Dermis blood vessel endothelial cell (primary cell): ENCODE measurements around the gene CTSD. TPM values are rescaled to one million over a fixed set of nuclear protein-coding genes. Genes with fewer than 3 reads are reported as not detected.

Experiments used
- DNase-seq: peaks from one replicate; pipeline ENCODE4 v3.0.0; 2010
- total RNA-seq: library from RNA; depleted of rRNA; stranded (reverse); fragments of >200 nt; gene quantifications from 2 replicates; pipeline ENCODE4 v1.2.3, GENCODE V29; 2014

Gene CTSD
- total RNA-seq, 1 donor from 2014 or later: 383 TPM

DNA sequence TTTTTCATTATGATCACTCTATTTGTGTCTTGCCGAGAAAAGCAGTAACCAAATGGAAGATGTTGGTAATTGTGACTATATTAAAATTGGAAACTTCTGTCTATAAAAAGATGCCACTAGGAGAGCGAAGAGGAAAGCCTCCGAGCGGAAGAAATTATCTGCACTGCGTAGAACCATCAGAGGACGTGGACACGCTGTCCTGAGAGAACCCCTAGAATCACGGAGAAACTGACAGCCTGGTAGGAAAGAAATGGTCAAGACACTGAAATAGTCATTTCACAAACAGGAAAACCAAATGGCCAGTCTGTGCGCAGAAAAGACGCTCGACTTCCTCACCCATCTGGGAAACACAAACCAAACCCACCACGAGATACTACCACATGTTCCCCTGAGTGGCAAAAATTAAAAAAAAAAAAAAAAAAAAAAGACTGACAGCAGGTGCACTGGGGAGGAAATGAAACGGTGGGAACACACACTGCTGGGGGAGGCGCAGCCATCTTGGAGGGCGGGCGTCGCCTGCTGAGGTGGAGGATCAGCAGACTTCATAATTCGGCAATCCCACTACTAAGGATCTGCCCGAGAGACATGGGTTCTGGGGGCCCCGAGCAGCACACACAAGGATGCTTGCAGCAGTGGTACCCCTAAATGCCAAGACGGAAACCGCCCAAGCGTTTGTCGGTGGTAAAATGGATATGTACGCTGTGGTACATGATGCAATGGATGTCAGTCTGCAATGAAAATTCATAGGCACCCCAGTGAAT, 34.6 kb downstream of the CTSD start:
- DNase-seq: no peak

DNA sequence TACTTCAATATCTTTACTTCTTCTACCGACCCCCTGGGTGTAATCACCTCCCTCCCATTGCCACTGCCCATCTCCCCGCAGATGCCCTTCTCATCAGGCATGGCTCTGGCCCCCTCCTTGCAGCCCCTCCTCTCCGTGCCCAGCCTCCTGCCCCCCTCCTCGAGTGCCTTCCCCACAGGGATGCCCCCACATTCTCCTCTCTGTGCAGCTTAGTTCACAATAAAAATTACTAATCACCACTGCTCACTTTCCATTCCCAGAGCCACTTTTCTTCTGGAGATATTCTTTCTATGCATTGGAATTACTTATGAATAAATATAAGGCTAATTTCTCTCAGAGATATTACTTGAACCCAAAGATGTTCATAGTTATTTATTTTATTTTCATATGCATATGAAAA, 35.4 kb downstream of the CTSD start:
- no peak for DNase-seq

DNA sequence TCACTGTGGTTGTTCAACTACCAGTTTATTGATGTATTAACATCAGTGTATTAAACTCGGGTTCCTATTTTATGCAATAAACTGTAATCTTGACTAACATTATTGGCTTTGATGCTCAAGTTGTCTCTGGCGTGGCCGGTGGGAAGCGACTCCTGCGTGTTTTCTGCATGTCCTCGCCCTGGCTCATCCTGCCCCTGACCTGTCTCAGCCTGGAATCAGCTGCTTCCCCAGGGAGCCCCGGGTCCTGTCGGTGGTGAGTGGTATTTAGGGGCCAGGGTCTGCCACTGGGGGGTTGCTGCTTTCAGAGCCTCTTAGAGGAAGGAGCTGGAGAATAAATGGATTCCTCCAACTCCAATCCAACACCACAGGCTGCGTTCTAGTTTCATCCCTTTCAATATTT, 35.9 kb downstream of the CTSD start:
- no peak for DNase-seq

DNA sequence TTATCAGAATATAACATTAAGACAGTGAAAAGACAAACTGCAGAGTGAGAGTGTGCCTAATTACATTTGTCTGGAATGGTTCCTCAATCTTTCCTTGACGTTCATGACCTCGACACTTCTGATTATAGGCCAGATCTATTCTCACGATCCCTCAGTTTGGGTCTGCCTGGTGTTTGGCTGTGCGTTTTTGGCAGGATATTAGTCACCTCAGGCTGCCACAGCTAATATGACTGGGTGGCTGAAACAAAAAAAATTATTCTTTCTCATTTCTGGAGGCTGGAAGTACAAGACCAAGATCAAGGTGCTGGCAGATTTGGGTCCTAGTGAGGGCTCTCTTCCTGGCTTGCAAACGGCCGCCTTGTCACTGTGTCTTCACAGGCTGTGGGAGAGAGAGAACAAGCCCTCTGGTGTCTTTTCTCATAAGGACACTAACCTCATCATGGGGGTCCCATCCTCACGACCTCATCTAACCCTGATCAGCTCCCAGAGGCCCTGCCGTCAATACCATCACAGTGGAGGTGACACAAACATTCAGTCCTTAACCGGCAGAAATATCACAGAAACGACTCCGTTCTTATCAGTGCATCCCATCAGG, 36.5 kb downstream of the CTSD start:
- DNase-seq: no peak

DNA sequence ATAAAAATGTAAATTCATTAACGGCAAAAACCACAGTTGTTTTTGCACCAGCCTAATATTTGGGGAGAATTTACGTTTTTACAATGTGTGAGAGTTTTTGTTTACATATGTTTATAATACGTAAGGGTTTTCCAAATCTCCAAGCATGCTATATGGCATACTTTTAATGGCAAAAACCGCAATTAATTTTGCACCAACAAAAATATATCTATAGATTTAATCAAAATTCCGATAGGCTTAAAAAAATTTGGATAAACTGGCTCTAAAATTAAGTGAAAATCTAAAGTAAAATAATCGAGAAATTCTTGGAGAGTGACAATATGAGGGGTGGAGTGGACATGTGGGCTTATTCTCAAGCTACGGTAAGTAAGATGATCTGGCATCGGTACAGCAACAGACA, 43.9 kb downstream of the CTSD start:
- DNase-seq: no peak

DNA sequence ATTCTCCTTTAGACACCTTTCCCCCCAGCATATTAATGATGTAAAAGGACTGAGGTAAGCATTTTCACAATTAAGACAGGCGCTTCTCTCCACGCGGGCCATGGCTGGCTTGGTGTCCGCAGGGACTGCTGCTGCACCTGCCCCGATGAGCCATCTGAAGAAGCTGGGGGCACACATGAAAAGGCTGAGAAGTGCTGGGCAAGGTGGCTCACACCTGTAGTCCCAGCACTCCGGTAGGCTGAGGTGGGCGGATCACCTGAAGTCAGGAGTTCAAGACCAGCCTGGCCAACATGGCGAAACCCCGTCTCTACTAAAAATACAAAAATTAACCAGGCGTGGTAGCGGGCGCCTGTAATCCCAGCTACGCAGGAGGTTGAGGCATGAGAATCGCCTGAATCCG, 45.4 kb downstream of the CTSD start:
- DNase-seq: no peak

DNA sequence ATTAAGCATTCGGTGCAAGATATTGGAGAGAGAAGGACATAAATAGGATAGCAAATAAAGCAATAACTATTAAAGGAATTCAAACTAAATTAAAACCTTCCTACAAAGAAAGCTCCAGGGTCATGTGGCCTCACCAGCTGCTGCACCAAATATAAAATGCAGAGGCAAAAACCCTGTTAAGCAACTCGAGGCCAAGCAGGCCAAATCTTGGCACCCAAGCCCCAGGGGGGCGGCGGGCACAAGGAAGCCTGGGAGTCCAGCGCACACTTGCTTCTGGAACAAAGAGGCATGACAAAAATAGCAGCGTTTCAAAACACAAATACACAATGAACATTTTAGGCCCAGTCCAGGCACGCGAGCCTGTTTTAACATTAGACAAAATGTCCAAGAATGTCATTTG, 46.0 kb downstream of the CTSD start:
- DNase-seq: no peak

DNA sequence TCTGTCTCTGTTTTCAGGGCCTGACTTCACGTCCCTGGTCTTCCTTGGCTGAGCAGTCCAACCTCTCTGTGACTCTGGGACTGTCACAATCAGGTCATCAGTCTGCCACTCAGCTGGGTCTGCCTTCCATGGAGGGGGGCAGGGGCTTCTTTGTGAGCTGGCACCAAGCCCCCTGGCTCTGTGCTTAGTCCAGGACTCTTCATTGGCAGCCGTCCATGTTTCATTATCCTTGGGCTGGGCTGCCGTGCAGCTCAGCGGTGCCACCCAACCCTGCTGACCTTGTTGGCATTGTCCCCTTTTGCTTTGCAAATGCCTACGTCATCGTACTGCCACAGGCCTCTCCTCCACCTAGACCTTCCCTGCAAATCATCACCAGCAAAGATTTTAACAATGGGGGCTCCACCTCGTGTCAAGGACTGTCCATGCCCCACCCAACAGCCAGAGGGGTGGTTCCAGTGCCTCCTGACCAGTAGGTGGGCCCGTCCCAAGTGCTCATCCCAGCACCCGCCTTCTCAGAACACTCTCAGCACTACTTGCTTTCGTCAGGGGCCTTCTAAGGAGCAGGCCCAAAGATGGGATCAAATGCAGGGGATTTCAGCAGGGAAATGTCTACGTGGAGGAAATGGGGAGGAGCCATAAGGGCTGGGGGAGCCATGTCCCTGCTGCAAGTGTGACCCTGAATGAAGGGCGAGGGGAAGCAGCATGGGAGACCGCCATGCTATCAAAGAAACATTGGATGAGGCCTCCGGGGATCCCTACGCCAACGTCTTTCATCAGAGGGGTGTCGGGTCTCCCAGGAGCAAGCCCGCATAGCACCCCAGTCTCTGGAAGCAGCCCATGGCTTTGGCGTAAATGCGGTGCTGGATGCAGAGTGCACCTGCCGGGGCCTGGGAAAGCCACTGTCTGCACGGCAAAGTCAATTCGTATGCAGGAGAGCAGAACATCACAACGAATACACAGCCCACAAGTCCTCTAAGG, 48.5 kb downstream of the CTSD start:
- DNase-seq: no peak

DNA sequence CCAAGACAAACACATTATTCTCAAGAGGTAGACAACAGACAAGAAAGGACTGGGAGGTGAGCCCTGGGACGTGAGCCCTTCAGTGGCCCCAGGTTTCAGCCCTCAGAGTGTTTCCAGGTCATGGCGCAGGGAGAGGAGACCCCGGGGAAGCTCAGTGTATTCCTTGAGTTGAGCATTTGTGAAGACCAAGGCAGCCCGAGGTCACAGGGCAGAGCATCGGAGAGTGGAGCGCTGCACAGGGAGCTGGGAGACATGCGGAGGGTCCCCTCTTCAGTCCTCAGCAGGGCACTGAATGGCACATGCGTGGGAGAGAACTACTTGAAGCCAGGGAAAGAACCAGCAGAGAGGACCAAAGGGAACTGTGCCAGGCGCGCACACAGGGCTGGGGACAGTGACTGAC, 55.0 kb downstream of the CTSD start:
- DNase-seq: no peak

DNA sequence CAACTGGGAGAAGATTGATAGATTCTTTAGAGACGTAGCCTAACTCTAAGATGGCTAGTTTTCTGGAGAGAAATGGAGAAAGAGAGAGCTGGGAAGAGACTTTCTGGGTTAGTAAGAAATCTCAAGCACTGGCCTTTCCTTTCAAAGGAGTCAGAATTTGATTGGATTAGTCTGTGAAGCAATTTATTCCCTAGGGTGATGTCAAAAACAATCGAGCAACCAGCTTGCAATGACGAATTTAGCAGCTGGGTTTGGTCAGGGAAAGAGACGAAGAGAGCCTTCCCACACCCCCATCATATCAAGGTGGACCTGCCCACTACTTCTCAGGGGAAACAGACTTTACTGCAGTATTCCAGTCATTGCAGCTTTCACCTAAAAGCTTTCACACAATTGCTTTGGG, 56.0 kb downstream of the CTSD start:
- DNase-seq: no peak

DNA sequence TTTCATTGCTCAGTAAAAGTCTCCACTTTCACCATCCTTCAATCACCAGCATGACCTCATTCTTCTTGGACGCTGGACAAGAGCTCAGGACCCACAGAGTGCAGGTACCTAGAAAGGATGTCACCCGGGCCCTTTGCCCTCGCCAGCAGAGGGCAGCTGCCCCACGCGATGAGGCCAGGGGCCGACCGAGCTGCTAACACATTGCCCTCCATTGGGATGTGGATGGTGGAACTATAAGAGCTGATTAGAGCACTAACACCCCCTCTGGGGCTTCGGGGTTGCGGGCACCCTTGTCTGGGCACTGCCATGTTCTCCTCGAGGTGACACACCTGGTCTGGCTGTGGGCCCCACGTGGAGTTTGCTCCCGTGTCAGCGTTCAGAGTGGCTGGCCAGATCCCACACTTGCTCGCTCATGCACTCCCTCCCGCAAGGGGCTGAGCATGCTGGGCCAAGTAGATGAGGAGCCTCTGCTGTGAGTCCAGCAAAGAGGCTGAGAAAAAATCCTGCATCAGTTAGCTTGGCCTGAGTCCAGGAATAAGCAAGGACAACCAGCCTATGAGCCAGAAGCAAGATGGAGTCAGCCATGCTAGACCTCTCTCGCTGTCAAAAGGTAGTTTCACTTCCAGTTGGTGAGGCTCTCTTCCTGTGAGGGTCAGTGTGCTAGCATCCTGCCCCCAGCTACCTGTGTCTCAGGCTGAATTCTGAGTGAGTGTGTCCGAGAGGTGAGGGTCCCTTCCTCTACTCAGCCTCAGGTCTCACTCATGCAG, 56.9 kb downstream of the CTSD start:
- no peak for DNase-seq

DNA sequence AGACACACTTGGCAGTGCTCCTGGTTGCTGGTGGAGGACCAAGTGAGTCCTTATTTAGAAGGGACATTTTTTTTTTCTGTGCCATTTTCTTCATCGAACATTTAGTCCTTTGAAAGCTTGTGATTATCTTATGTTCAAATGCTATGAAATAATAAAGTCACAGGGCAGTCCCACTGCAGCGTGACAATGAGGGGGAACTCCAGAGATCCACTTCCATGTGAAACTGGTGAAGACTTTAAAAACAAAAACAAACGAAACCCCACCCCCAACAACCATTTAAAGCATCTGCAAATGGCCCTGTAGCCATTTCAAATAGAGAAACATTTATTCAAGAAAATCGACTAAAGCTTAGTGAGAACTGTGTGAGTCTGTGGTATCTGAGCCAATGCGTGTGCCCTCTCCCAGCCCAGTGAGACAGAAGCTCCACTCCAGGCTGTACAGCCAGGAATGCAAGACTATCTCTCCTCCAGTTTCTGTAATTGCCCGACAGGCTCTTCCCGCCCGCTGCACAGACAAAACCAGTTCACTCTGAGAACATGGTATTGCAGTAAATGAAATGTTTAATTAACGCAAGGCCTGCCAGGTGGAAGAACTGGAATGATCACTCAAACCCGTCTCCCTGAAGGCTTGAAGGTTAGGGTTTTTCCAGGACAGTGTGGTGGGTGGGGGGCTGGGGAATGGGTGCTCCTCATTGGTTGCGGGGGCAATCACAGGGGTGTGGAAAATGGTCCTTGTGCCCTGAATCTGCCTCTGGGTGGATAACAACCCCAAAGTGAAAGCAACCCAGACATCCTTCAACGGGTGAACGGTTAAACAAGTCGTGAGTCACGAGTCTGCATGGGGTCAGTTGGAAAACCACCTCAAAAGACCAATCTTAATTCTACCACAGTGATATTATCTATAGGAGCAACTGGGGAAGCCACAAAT, 58.3 kb downstream of the CTSD start:
- no peak for DNase-seq

DNA sequence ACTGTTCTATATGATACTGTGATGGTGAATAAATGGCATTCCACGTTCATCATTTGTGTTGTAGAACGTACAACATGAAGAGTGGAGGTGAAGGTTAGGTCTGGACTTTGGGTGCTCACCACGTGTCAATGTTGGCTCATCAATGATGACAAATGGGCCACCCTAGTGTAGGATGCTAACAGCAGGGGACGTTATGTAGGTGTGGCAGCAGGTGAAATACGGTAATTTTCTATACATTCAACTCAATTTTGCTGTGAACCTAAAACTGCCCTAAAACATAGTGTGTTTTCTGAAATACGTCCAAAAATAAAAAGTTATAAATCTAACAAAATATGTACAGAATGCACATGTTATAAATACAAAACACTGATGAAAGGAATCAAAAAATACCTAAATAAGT, 60.6 kb downstream of the CTSD start:
- DNase-seq: no peak

Other genes with a start within 250 kb of the CTSD start
- 0.37 and 1.2 TPM in 2 replicates for gene DUSP8, start 191.7 kb downstream of the CTSD start, total RNA-seq
- not detected in 2 replicates for gene KRTAP5-1, start 178.6 kb downstream of the CTSD start, total RNA-seq
- gene KRTAP5-2, start 165.6 kb downstream of the CTSD start, total RNA-seq: not detected in 2 replicates
- not detected in 2 replicates for gene KRTAP5-3, start 155.5 kb downstream of the CTSD start, total RNA-seq
- gene KRTAP5-4, start 141.8 kb downstream of the CTSD start, total RNA-seq: not detected in 2 replicates
- gene KRTAP5-5, start 134.2 kb downstream of the CTSD start, total RNA-seq: not detected in 2 replicates
- 0.28 TPM in 1 of 2 replicates, not detected in the other for gene KRTAP5-6, start 66.7 kb downstream of the CTSD start, total RNA-seq
- gene IFITM10, start 13.3 kb downstream of the CTSD start, total RNA-seq: 0.33 and 1.5 TPM in 2 replicates
- not detected in 2 replicates for gene SYT8, start 71.1 kb upstream of the CTSD start, total RNA-seq
- gene TNNI2, start 75.1 kb upstream of the CTSD start, total RNA-seq: not detected in 2 replicates
- gene LSP1, start 89.2 kb upstream of the CTSD start, total RNA-seq: 0.42 TPM in 1 of 2 replicates, not detected in the other
- not detected in 2 replicates for gene PRR33, start 128.0 kb upstream of the CTSD start, total RNA-seq
- not detected in 2 replicates for gene TNNT3, start 155.8 kb upstream of the CTSD start, total RNA-seq
- 74.5 and 128 TPM in 2 replicates for gene MRPL23, start 183.4 kb upstream of the CTSD start, total RNA-seq
- gene H19, start 233.9 kb upstream of the CTSD start, total RNA-seq: 9.7 and 66.4 TPM in 2 replicates